Keratinocyte (primary cell): ENCODE data around the gene EXOC4. TPM values are rescaled to one million over a fixed set of nuclear protein-coding genes. Genes with fewer than 3 reads are reported as not detected.

ENCODE experiments used
- DNase-seq: peaks from one replicate; pipeline ENCODE4 v3.0.0-alpha.2; 2011; ENCODE audit warnings: low read depth, missing footprints, low spot score
- FAIRE-seq: peaks from 2 replicates; lab custom pipeline; 2011; peaks lifted over from hg19 to GRCh38; lab: Jason Lieb, UNC
- H2AFZ ChIP-seq: 2 replicates; pipeline ENCODE4 v1.6.0; 2012; ENCODE audit warnings: low read length, control low read depth, inconsistent platforms; ENCODE audit not compliant: control insufficient read depth
- H3K27ac ChIP-seq: 2 replicates; pipeline ENCODE4 v1.5.1; 2011; ENCODE audit warnings: low read length; ENCODE audit not compliant: control insufficient read depth, insufficient read depth
- H3K27me3 ChIP-seq: 3 replicates; pipeline ENCODE4 v1.6.0; 2011; ENCODE audit warnings: low read length; ENCODE audit not compliant: control insufficient read depth, insufficient read depth; ENCODE audit errors: extremely low read depth
- H3K36me3 ChIP-seq, 2 experiments: 2 replicates in 1 of 2; 3 replicates in 1 of 2; pipeline ENCODE4 v1.5.1; 2011; ENCODE audit warnings: low read length in 2 of 2, mild to moderate bottlenecking in 1 of 2; ENCODE audit not compliant: control insufficient read depth in 2 of 2, insufficient read depth in 2 of 2; ENCODE audit errors: extremely low read depth in 1 of 2
- H3K4me1 ChIP-seq: 3 replicates; pipeline ENCODE4 v1.5.1; 2011; ENCODE audit warnings: low read length; ENCODE audit not compliant: control insufficient read depth, insufficient read depth; ENCODE audit errors: extremely low read depth
- H3K4me2 ChIP-seq: 3 replicates; pipeline ENCODE4 v1.6.0; 2011; ENCODE audit warnings: low read depth, low read length; ENCODE audit not compliant: control insufficient read depth, insufficient read depth; ENCODE audit errors: extremely low read depth
- H3K4me3 ChIP-seq, 3 experiments: fragments of 200-600 bp in 1 of 3; sonication (generic) in 1 of 3; 2 replicates in 2 of 3; 3 replicates in 1 of 3; pipeline ENCODE4 v1.5.1; 2011 to 2016; ENCODE audit warnings: low read length in 3 of 3, mild to moderate bottlenecking in 3 of 3, control low read depth in 2 of 3, inconsistent platforms in 1 of 3, low read depth in 1 of 3, mixed read lengths in 1 of 3, mixed run types in 1 of 3, moderate library complexity in 1 of 3; ENCODE audit not compliant: control insufficient read depth in 2 of 3, insufficient read depth in 2 of 3; ENCODE audit errors: extremely low read depth in 1 of 3
- H3K79me2 ChIP-seq: 2 replicates; pipeline ENCODE4 v1.6.0; 2012; ENCODE audit warnings: low read length; ENCODE audit not compliant: control insufficient read depth, insufficient read depth
- H3K9ac ChIP-seq: 3 replicates; pipeline ENCODE4 v1.6.0; 2011; ENCODE audit warnings: low read length; ENCODE audit not compliant: control insufficient read depth, insufficient read depth; ENCODE audit errors: extremely low read depth
- H3K9me1 ChIP-seq: 3 replicates; pipeline ENCODE4 v1.6.0; 2011; ENCODE audit warnings: low read length; ENCODE audit not compliant: control insufficient read depth, insufficient read depth; ENCODE audit errors: extremely low read depth
- H3K9me3 ChIP-seq: 2 replicates; pipeline ENCODE4 v1.5.1; 2012; ENCODE audit warnings: low read depth, low read length; ENCODE audit not compliant: control insufficient read depth
- H4K20me1 ChIP-seq: 3 replicates; pipeline ENCODE4 v1.6.0; 2011; ENCODE audit warnings: low read length; ENCODE audit not compliant: control insufficient read depth, insufficient read depth; ENCODE audit errors: extremely low read depth
- CTCF ChIP-seq, 3 experiments: IDR thresholded peaks in 1 of 3; conservative IDR thresholded peaks in 1 of 3; optimal IDR thresholded peaks in 1 of 3; 2 replicates in 2 of 3; 3 replicates in 1 of 3; pipeline versions ENCODE3 to v1.5.1; 2011; ENCODE audit warnings: low read length in 3 of 3, mild to moderate bottlenecking in 3 of 3, moderate library complexity in 2 of 3, control low read depth in 1 of 3, inconsistent platforms in 1 of 3; ENCODE audit not compliant: insufficient read depth in 2 of 3; ENCODE audit errors: extremely low read depth in 1 of 3
- EZH2 ChIP-seq: IDR thresholded peaks from one replicate; pipeline ENCODE4 v1.6.1; 2012; ENCODE audit warnings: inconsistent platforms, mild to moderate bottlenecking, low read length, moderate library complexity
- dilution Hi-C: fragments of 300-500 bp; cut with MboI; formaldehyde crosslinking; loops from one replicate; pipeline ENCODE4 v1.7.0; 2020; ENCODE audit warnings: low sequenced_read_pairs; ENCODE audit not compliant: extremely low pct_ligation_motif_present
- polyA plus RNA-seq, 5 experiments: library from polyadenylated mRNA; depleted of rRNA in 3 of 5; stranded (reverse) in 3 of 5; stranded (forward) in 1 of 5; unstranded in 1 of 5; fragments of >200 nt; gene quantifications; 1 replicate in 1 of 5; 2 replicates in 3 of 5; 3 replicates in 1 of 5; pipeline versions ENCODE4 v1.2.1 to v1.2.3, GENCODE V29; 2011 to 2012; ENCODE audit warnings: missing spikeins in 2 of 5, low read depth in 1 of 5, low replicate concordance in 1 of 5

The EXOC4 gene
- polyA plus RNA-seq, 1 donor (not counting 4 experiments of a cell fraction or from before 2014, with no cell fraction given), result 52.6 TPM

GRCh38 chr7:133556048-133556447 is 303.2 kb downstream of the EXOC4 start:
- FAIRE-seq, result no peak
- no peak overlapping the region for H3K4me2 ChIP-seq

GRCh38 chr7:133556553-133556952 is 303.7 kb downstream of the EXOC4 start:
- Histone ChIP-seq H3K36me3 (no peaks in the 10 kb centered on the region), H3K4me2 (no peak overlapping the region), H4K20me1 (no peaks in the 10 kb centered on the region), H3K4me1 (no peaks in the 10 kb centered on the region), H3K27me3 (no peaks in the 10 kb centered on the region), H3K9me3 (no peaks in the 10 kb centered on the region), H3K4me3 (no peak overlapping the region), H3K27ac (no peak overlapping the region), H3K9me1 (no peaks in the 10 kb centered on the region), H2AFZ (no peak overlapping the region), H3K9ac (no peak overlapping the region), H3K79me2 (no peaks in the 10 kb centered on the region)
- FAIRE-seq, result no peak
- dilution Hi-C loops, result no loop called here
- no peak for DNase-seq
- no peak for TF ChIP-seq CTCF (optimal IDR thresholded peaks at IDR 0.05 in 1 of 3, IDR thresholded peaks at IDR 0.05 in 1 of 3, conservative IDR thresholded peaks at IDR 0.05 in 1 of 3; ENCODE audit: extremely low read depth in 1 of 3, insufficient read depth in 2 of 3, low read length in 3 of 3)
- TF ChIP-seq EZH2, result no peak

More at GRCh38 chr7:133556048-133556447, 303.2 kb downstream of the EXOC4 start:
- no peaks in the 10 kb centered on the region for H3K27me3 ChIP-seq
- dilution Hi-C loops, result no loop called here
- H3K9me1 ChIP-seq, result no peaks in the 10 kb centered on the region
- TF ChIP-seq EZH2 (no peak), CTCF (optimal IDR thresholded peaks at IDR 0.05 in 1 of 3, IDR thresholded peaks at IDR 0.05 in 1 of 3, conservative IDR thresholded peaks at IDR 0.05 in 1 of 3; ENCODE audit: extremely low read depth in 1 of 3, insufficient read depth in 2 of 3, low read length in 3 of 3) (no peak)
- no peak overlapping the region for H2AFZ ChIP-seq
- no peaks in the 10 kb centered on the region for H3K9me3 ChIP-seq
- H3K36me3 ChIP-seq, result no peaks in the 10 kb centered on the region
- no peak overlapping the region for H3K4me3 ChIP-seq
- DNase-seq, result no peak
- H3K27ac ChIP-seq, result no peak overlapping the region
- H3K4me1 ChIP-seq, result no peaks in the 10 kb centered on the region
- H4K20me1 ChIP-seq, result no peaks in the 10 kb centered on the region
- no peaks in the 10 kb centered on the region for H3K79me2 ChIP-seq
- H3K9ac ChIP-seq, result no peak overlapping the region
